ENCODE results near the gene FAM168B.
"Not testable (repeated sequence)": the region's sequence is repeated elsewhere in the genome, so short reads cannot be mapped to it uniquely, and the experiment has no call there.

The FAM168B gene

DNA sequence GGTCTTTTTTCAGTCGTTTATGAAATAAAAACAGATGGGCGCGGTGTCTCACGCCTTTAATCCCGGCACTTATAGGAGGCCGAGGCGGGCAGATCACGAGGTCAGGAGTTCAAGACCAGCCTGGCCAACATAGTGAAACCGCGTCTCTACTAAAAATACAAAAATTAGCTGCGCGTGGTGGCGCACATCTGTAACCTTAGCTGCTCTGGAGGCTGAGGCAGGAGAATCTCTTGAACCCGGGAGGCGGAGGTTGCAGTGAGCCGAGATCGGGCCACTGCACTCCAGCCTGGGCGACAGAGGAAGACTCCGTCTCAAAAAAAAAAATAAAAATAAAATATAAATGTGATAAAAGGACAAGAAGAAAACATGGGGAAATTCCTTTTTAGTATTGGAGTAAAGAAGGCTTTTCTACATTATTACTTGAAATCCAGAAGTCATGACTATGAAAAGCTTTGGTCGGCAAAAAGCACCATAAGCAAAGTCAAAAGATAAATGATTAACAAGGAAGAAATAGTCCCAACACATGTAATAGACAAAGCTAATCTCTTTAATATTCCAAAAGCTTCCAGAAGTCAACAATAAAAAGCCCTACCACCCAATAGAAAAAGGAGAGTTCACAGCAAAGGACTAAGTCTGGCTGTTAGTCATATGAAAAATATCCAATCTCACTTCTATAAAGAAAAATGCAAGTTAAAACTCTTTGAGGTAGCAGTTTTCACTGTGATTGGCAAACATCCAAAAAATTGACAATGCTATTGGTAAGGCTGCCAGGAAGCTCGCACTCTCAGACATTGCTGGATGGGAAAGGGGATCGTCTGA lies 1.4 kb upstream of the FAM168B start:
- no peak for DNase-seq (ENCODE audit: low read depth, low spot score)

DNA sequence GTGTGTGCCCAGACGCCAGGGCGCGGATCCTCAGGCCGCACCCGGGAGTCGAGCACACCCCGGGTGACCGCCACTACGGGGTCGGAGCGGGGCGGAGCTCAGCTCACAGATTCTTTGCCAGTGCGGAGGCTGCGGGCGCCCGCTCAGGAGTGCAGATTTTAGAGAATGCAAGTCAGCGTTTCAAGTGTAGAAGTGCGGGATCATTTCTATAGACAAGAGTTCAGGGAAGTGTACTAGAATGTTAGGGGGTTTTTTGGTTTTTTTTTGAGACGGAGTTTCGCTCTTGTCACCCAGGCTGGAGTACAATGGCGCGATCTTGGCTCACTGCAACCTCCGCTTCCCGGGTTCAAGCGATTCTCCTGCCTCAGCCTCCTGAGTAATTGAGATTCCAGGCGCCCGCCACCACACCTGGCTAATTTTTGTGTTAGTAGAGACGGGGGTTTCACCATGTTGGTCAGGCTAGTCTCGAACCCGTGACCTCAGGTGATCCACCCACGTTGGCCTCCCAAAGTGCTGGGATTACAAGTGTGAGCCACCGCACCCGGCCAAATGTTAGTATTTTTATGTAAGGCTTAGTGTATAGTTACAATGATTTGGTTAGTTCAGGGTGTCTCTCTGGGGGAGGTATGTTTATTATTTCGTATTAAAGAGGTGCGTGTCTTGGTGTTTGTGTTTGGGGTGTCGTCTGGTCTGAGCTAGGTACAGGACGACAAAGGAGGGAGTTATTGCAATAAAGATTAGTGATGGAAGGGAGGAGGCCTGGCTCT lies 619 bp upstream of the FAM168B start:
- DNase-seq (ENCODE audit: low read depth, low spot score): no peak

DNA sequence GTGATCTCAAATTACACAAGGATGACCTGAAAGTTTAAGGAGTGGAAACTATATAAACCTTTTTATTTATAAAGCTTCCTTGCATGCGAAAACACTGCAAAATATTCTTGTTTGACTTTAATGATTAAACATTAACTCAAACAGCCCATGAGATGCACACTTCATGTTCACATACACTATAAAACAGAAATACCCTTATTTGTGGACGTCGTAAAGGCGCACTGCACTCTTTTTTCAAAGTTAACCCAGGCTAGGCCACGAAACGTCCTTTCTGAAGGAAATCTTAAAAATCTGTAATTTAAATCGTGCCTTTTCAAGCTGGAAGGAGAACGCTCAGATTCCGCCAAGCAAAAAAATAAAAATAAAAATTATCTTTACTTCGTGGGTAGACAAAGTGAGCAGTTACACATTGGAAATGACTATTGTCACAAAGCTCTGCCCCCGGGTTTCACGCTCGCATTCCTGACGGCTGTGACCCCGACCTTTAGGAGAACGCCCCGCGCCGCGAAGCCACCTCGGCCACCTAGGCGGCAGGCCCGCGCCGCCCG lies 728 bp downstream of the FAM168B start:
- DNase-seq (ENCODE audit: low read depth, low spot score): no peak

DNA sequence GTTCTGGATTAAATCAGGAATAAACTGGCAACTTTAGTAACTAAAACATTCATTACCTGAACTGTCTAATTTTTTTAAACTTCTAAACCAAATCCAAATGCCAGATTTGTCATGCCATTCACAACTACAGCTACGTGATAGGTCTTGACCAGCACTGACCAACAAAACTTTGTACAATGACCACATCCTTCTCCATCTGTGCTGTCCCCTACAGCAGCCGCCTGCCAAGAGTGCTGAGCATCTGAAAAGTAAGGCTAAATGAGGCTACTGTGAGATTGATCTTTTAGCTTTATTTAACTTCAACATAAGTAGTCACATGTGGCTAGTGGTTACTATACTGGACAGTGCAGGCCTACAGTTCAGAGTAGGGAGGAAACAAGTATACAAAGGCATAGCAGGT lies 7.6 kb downstream of the FAM168B start:
- no peak for DNase-seq (ENCODE audit: low read depth, low spot score)

DNA sequence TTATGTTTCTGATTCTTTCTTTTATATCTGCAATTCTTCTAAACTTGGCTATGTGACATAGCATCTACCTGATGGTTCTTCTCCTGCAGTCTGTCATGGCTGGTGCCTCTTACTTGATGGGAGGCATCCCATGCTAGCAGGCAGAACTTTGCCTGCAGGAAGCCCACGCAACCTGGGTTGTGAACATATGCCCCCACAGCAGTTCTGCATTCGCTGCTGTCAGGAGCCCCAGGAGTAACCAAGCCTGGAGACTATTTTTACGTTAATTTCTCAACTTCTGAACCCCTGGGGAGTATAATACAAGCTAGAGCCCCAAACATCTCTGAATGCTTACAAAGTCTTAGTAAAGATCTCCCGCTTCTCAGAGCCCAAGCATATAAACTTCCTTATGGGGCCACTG lies 12.1 kb downstream of the FAM168B start:
- DNase-seq (ENCODE audit: low read depth, low spot score): no peak

DNA sequence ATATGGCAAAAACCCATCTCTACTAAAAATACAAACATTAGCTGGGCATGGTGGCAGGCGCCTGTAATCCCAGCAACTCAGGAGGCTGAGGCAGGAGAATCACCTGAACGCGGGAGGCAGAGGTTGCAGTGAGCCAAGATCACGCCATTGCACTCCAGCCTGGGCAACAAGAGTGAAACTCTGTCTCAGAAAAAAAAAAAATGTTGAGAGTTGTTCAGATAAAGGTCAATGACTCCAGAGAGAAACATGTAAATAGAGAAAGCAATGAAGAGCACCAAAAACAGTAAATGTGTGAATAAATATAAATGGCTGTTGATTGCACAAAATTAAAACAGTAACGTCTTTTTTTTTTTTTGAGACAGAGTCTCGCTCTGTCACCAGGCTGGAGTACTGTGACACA lies 13.3 kb downstream of the FAM168B start:
- DNase-seq (ENCODE audit: low read depth, low spot score): not testable (repeated sequence)

DNA sequence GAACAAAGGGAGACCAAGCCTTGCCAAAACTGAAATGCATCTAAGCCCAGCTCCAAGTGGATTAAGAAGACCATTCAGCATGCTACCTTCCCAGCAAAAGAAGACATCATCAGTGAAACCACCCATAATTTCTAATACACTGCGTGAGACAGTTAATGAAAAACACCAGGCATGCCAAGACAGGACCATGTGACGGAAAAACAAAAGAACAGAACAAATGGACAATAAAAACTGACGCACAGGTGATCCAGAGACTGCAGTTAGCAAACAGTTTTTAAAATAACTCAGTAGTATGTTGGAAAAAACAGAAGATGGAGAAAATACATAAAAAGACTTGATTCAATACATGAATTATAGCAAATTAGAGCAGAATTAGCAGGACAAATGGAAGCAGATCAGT lies 15.3 kb downstream of the FAM168B start:
- DNase-seq (ENCODE audit: low read depth, low spot score): no peak

DNA sequence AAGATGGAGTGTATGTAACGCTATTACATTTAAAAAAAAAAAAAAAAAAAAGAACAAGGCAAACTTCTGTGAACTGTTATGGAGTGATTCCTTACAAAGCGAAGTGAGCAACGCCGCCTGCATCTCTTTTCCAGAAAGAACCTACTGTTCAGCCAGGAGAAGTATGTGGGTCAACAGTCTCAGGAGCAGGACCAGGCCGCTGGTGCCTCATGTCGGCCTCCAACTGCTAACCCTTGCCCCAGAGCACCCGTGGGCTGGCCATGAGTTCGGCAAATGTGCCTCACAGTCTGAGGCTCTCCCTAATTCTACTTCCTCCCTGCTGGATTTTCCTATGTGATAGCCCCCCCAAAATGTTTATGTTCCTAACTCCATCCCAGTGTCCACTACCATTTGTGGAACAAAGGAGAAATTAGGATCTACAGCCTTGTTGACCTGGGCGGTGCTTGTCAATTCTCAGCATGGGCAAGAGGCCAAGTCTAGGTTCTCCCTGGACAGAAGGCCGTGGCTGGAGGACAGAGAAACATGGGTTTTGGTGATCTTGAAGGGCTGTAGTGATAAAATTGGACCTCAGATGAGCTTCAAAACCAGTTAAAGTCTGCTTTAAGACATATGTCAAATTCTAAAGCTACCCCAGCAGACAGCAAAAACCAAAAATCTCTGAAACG lies 15.9 kb downstream of the FAM168B start:
- no peak for DNase-seq (ENCODE audit: low read depth, low spot score)

DNA sequence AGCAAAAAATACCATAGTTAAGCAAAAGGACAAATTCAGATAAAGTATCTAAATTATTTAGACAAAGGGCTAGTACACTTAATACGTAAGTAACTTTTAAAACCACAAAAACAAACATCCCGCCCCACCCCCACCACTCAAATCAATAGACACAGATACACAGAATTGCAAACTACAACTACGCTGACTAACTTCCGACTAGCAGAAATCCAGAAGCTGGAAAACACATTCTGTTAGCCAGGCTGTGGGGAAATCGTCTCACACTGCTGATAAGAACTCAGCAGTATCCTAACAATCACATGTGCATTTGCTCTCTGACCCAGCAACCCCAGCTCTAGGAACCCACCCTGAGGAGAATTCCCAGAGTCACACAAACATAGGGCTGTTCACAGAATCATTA lies 16.6 kb downstream of the FAM168B start:
- DNase-seq (ENCODE audit: low read depth, low spot score): no peak

DNA sequence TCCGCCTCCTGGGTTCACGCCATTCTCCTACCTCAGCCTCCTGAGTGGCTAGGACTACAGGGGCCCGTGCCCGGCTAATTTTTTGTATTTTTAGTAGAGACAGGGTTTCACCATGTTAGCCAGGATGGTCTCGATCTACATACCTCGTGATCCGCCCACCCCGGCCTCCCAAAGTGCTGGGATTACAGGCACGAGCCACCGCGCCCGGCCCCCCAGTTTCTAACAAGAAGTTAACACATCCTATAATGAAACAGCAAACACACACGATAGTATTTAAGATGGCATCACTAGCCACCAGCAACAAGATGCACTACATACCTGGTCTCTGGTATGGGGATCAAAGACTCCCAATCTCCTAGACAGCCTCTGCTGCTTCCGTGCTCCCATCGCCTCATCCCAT lies 17.7 kb downstream of the FAM168B start:
- not testable (repeated sequence) for DNase-seq (ENCODE audit: low read depth, low spot score)

DNA sequence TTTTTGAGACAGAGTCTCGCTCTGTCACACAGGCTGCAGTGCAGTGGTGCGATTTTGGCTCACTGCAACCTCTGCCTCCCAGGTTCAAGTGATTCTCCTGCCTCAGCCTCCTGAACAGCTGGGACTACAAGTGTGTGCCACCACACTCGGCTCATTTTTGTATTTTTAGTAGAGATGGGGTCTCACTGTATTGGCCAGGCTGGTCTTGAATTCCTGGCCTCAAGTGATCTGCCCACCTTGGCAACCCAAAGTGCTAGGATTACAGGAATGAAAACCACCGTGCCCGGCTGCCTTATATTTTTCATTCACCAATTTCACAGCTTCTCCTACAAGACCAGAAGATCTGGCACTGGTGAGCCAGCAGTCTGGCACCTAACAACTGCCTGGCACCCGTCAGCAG lies 25.1 kb downstream of the FAM168B start:
- not testable (repeated sequence) for DNase-seq (ENCODE audit: low read depth, low spot score)

DNA sequence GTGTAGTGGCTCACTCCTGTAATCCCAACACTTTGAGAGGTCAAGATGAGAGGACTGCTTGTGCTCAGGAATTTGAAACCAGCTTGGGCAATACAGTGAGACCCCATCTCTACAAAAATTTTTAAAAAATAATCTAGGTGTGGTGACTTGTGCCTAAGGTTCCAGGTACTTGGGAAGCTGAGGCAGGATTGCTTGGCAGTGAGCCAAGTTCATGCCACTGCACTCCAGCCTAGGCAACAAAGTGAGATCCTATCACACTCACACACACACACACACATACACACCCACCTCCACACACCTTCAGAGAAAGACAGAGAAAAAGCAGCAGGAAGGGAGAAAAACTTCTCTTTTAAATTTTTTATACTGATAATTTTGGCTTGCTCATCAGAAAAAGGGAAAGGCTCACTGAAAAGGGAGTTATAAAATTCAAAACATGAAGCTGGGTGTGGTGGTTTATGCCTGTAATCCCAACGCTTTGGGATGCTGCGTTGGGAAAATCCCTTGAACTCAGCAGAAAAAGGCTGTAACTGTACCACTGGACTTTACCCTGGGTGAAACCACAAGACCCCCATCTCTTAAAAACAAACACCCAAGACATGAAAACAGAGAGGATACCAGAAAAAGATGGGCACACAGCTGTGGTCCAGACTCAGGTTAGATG lies 25.7 kb downstream of the FAM168B start:
- no peak for DNase-seq (ENCODE audit: low read depth, low spot score)

DNA sequence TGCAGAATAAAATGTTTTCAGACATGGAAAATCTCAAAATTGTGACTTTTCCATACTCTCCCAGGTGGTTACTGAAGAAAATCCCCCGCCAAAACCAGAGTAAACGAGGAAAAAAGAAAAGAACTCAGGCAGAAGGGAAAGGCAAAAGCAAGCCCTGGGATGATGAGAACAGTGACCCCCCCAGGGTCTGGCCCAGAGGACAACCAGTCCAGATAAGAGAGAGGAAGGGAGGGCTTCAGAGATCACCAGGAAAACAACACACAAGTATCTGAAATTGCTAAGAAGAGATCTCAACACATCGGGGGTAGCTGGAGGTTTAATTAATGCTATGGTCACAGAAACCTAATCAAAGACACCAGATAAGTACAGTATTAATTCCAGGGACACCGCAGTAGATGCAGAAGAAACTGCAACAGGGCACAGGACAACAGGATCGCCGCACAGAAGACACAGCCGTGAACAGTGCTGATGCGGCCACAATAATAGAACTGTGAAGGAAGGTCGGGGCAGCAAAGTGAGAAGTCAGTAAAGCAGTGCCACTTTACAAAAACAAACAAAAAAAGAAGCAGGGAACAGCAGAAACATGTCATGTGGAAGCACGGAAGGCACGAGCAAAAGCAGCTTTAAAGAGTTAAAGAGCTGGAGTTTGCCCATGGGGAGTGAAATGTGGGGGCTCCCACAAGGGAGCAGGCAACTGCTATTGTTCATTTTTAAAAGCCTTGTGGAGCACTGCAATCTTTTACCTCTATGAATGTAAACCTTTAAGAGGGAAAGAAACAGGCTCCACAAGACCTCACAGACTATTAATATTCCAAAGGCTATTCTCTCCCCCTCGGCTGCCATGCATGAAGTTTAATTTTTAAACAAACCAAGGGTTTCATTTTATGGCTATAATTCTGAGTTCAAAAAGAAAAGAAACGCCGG lies 28.4 kb downstream of the FAM168B start:
- no peak for DNase-seq (ENCODE audit: low read depth, low spot score)

DNA sequence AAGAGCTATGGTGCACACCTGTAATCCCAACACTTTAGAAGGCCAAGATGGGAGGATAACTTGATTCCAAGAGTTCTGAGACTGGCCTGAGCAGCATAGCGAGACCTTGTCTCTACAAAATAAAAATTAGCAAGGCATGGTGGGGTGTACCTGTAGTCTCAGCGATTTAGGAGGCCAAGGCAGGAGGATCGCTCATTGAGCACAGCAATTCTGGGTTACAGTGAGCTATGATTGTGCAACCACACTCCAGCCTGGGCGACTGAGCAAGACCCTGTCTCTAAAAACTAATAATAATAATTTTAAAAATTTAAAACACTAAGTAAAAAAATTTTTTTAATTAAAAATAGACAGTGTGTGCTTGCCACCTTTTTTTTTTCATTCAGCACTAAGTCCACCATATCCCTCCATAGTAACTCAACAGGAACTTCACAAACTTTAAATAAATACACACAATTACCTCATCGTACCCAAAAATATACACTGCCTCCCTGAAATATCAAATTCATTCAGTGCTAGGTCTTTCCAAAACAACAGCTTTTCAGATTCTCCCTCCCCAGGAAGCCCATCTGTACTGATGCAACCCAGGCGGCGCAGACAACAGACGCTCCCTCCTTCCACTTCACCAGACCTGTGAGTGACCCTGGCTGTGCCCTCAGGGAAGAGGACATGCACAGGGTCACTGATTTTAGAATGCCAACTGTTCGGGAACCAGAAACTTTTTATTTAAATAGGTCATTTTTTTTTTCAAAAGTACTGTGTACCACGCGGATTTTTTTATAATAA lies 29.6 kb downstream of the FAM168B start:
- DNase-seq (ENCODE audit: low read depth, low spot score): no peak

DNA sequence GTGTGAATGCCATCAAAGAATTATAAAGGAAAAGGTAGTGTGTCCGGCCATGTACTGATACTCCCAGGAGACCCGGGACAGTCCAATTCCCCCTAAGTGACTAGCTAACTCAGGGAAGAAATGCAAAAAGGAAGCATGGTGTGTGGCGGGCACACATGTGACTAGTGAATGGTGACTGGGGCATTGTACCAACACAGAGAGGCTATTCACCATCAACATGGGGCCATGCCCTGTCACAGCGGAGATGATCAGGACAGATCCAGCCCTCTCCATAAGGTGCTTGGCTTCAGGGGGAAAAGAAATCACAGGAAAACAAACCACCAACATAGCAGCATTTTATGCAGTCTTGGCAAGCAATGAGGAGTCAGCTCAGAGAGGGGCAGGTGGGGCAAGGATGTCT lies 34.3 kb downstream of the FAM168B start:
- no peak for DNase-seq (ENCODE audit: low read depth, low spot score)

DNA sequence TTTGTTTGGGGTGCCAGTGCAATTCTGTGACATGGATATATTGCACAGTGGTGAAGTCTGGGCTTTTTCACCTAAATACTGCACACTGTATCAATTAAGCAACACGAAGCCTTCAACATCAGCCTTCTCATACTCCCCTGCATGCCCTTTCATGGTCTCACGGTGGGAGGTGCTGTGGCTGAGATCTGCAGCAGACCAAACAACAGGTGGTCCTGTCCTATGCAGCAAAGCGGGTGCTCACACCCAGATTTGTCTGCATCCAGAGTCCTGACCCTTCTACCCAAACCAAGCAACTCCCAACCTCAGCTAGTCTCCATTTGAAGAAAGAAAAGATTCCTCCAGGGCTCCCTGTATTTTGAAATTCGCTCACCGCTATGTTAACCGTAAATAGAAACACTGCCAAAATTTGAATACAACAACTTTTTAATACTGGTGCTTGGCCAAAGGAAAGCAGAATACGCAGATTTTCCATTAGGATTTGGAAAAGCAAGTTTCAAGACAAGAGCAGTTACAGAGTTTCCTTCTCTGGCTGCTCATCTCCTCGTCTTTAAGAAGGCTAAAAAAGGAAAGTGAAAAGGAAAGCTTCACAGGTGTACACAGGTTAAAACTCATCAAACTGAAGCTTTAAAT lies 34.9 kb downstream of the FAM168B start:
- DNase-seq (ENCODE audit: low read depth, low spot score): no peak

DNA sequence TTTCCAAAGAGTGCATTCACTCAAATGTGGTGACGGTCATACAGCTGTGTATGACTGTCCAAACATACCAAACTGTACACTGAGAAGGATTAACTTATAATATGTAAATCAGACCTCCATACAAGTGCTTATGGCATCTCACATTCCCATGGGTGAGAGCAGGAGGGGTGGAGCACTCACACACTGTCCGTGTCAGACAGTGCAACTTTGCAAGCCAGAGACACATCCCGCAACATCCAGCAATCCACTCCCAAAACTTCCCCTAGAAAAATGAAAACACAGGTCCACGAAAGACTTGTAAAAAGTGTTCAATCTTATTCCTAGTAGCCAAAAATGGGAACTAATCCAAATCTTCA lies 36.4 kb downstream of the FAM168B start:
- DNase-seq (ENCODE audit: low read depth, low spot score): no peak

DNA sequence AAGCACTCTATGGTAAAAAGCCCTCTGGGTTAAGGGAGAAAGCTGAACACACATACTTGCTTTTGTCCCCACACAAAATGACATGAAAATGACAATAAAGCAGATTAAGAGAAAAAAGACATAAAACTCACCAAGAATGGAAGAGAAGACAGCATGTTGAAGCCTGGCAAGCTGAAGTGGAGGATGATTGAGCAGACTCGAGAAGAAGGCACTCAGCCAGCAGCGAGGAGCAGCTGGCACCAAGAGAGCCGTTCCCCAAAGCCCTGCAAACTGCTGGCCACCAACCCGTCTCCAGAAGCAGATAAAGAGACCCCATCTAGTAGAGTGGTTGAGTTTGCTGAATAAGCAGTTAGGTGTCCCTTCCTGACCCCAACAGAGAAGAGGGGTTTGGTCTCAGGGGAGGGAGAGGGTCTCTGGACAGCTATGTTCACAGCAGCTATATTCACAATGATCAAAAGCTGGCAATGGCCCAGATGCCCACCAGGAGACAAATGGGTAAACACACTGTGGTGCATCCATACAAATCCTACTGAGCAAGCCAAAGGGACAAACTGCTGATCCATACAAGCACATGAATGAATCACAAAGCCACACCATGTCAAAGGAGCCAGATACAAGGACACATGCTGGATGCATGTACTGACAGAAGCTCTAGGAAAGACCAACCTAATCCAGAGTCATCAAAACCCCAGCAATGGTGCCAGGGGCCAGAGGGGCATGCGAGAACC lies 36.9 kb downstream of the FAM168B start:
- DNase-seq (ENCODE audit: low read depth, low spot score): no peak
